ENCODE data around the gene DPH5.

DNA sequence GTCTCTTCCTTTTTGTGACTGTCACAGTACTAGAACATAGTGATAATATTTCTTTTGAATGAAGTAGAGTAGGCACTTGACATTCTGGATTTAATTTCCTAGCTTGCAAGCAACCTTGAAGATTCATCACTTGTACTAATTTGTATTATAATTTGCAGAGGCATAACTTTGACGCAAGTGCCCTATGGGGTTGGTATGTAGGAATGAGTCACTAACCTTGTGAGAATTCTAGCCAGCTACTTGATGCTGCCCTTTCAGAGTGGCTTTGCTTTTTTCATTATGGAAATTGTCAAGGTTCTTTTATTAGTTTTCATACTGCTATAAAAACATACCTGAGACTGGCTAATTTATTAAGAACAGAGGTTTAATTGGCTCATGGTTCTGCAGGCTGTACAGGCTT lies 13.7 kb upstream of the DPH5 start:
- TF ChIP-seq, protein P1, sequence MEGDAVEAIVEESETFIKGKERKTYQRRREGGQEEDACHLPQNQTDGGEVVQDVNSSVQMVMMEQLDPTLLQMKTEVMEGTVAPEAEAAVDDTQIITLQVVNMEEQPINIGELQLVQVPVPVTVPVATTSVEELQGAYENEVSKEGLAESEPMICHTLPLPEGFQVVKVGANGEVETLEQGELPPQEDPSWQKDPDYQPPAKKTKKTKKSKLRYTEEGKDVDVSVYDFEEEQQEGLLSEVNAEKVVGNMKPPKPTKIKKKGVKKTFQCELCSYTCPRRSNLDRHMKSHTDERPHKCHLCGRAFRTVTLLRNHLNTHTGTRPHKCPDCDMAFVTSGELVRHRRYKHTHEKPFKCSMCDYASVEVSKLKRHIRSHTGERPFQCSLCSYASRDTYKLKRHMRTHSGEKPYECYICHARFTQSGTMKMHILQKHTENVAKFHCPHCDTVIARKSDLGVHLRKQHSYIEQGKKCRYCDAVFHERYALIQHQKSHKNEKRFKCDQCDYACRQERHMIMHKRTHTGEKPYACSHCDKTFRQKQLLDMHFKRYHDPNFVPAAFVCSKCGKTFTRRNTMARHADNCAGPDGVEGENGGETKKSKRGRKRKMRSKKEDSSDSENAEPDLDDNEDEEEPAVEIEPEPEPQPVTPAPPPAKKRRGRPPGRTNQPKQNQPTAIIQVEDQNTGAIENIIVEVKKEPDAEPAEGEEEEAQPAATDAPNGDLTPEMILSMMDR (IDR thresholded peaks at IDR 0.05) = no peak
- no peak for TF ChIP-seq POLR2A (IDR thresholded peaks at IDR 0.05)

Data from lower leg skin (tissue), 3 donors.